H9 (cell line): Measurements from ENCODE around the gene UBE2N. TPM values are rescaled to one million over a fixed set of nuclear protein-coding genes. Genes with fewer than 3 reads are reported as not detected.

Experiments
- DNase-seq: peaks from one replicate; pipeline ENCODE4 v3.0.0-alpha.2; 2017
- H2AFZ ChIP-seq: one replicate; pipeline ENCODE4 v1.6.1; 2013; ENCODE audit warnings: mild to moderate bottlenecking, low read length, control low read depth, moderate library complexity
- H2AK5ac ChIP-seq: 2 replicates; pipeline ENCODE4 v1.6.1; 2013; ENCODE audit warnings: low read length, control low read depth, mixed read lengths; ENCODE audit not compliant: insufficient read length
- H2BK120ac ChIP-seq: one replicate; pipeline ENCODE4 v1.6.1; 2013; ENCODE audit warnings: low read depth, mild to moderate bottlenecking, low read length, control low read depth, inconsistent platforms; ENCODE audit not compliant: poor library complexity, severe bottlenecking
- H2BK12ac ChIP-seq: 2 replicates; pipeline ENCODE4 v1.6.1; 2013; ENCODE audit warnings: low read length, control low read depth, mixed read lengths, low read depth; ENCODE audit not compliant: insufficient read length
- H2BK15ac ChIP-seq: 2 replicates; pipeline ENCODE4 v1.6.1; 2013; ENCODE audit warnings: low read depth, low read length, control low read depth
- H2BK20ac ChIP-seq: one replicate; pipeline ENCODE4 v1.6.1; 2013; ENCODE audit warnings: low read depth, mild to moderate bottlenecking, low read length, control low read depth, inconsistent platforms; ENCODE audit not compliant: poor library complexity, severe bottlenecking
- H2BK5ac ChIP-seq: 2 replicates; pipeline ENCODE4 v1.6.1; 2013; ENCODE audit warnings: low read length, control low read depth, mixed read lengths; ENCODE audit not compliant: insufficient read length
- H3K14ac ChIP-seq: 2 replicates; pipeline ENCODE4 v1.6.1; 2013; ENCODE audit warnings: low read length, control low read depth; ENCODE audit not compliant: insufficient read depth
- H3K18ac ChIP-seq: 2 replicates; pipeline ENCODE4 v1.6.1; 2013; ENCODE audit warnings: low read depth, mild to moderate bottlenecking, mixed read lengths, low read length, control low read depth; ENCODE audit not compliant: insufficient read length
- H3K23ac ChIP-seq: 2 replicates; pipeline ENCODE4 v1.6.1; 2013; ENCODE audit warnings: low read length, control low read depth, mixed read lengths, low read depth; ENCODE audit not compliant: insufficient read length
- H3K23me2 ChIP-seq: 2 replicates; pipeline ENCODE4 v1.6.1; 2013; ENCODE audit warnings: low read depth, mild to moderate bottlenecking, mixed read lengths, low read length, control low read depth; ENCODE audit not compliant: insufficient read length, poor library complexity, severe bottlenecking
- H3K27ac ChIP-seq: 2 replicates; pipeline ENCODE4 v1.5.1; 2013; ENCODE audit warnings: low read length, control low read depth, mixed read lengths, low read depth; ENCODE audit not compliant: insufficient read length
- H3K27me3 ChIP-seq: 2 replicates; pipeline ENCODE4 v1.6.1; 2013; ENCODE audit warnings: low read length, control low read depth, inconsistent platforms; ENCODE audit not compliant: insufficient read depth
- H3K4ac ChIP-seq: 2 replicates; pipeline ENCODE4 v1.6.1; 2013; ENCODE audit warnings: low read depth, mild to moderate bottlenecking, control low read depth, inconsistent platforms, low read length, moderate library complexity
- H3K4me1 ChIP-seq: 2 replicates; pipeline ENCODE4 v1.6.1; 2013; ENCODE audit warnings: low read length, control low read depth, inconsistent platforms; ENCODE audit not compliant: insufficient read depth
- H3K4me2 ChIP-seq: 2 replicates; pipeline ENCODE4 v1.6.1; 2013; ENCODE audit warnings: low read length, control low read depth, mixed read lengths; ENCODE audit not compliant: insufficient read length, insufficient read depth
- H3K56ac ChIP-seq: 2 replicates; pipeline ENCODE4 v1.6.1; 2013; ENCODE audit warnings: low read depth, mild to moderate bottlenecking, mixed read lengths, low read length, control low read depth; ENCODE audit not compliant: insufficient read length
- H3K79me1 ChIP-seq: 2 replicates; pipeline ENCODE4 v1.6.1; 2013; ENCODE audit warnings: low read depth, mild to moderate bottlenecking, moderate library complexity, low read length, control low read depth, inconsistent platforms; ENCODE audit not compliant: insufficient read depth, poor library complexity, severe bottlenecking
- H3K79me2 ChIP-seq: 2 replicates; pipeline ENCODE4 v1.6.1; 2013; ENCODE audit warnings: low read length, control low read depth, inconsistent platforms; ENCODE audit not compliant: insufficient read depth
- H3K9ac ChIP-seq: 2 replicates; pipeline ENCODE4 v1.6.1; 2013; ENCODE audit warnings: low read length, control low read depth, mixed read lengths; ENCODE audit not compliant: insufficient read length; ENCODE audit errors: extremely low read depth
- H3K9me3 ChIP-seq: one replicate; pipeline ENCODE4 v1.6.1; 2013; ENCODE audit warnings: low read depth, low read length, inconsistent platforms; ENCODE audit not compliant: control insufficient read depth
- H3T11ph ChIP-seq: one replicate; pipeline ENCODE4 v1.6.1; 2013; ENCODE audit warnings: mild to moderate bottlenecking, low read length, control low read depth, inconsistent platforms
- H4K20me1 ChIP-seq: one replicate; pipeline ENCODE4 v1.6.1; 2013; ENCODE audit not compliant: control insufficient read depth, insufficient read length, insufficient read depth
- H4K5ac ChIP-seq: 2 replicates; pipeline ENCODE4 v1.6.1; 2013; ENCODE audit warnings: low read depth, mild to moderate bottlenecking, mixed read lengths, low read length, control low read depth; ENCODE audit not compliant: insufficient read length
- H4K8ac ChIP-seq: replicated peaks from 2 replicates; pipeline ENCODE4 v1.6.1; 2013; ENCODE audit warnings: low read length, control low read depth, mixed read lengths, low read depth; ENCODE audit not compliant: insufficient read length
- H4K91ac ChIP-seq: 2 replicates; pipeline ENCODE4 v1.6.1; 2013; ENCODE audit warnings: low read depth, mild to moderate bottlenecking, moderate library complexity, mixed read lengths, low read length, control low read depth; ENCODE audit not compliant: insufficient read length
- H3K27ac Mint-ChIP-seq, 3 experiments: 2 replicates in 2 of 3; 3 replicates in 1 of 3; pipeline ENCODE4 v1.8.0; 2020 to 2021; ENCODE audit warnings: mixed read lengths in 3 of 3, mild to moderate bottlenecking in 1 of 3, moderate library complexity in 1 of 3
- H3K27me3 Mint-ChIP-seq: 2 replicates; pipeline ENCODE4 v1.8.0; 2021; ENCODE audit warnings: low read depth, mild to moderate bottlenecking, moderate library complexity, mixed read lengths
- H3K36me3 Mint-ChIP-seq, 3 experiments: 2 replicates in 2 of 3; 3 replicates in 1 of 3; pipeline ENCODE4 v1.8.0; 2020 to 2021; ENCODE audit warnings: low read depth in 3 of 3, mixed read lengths in 3 of 3; ENCODE audit not compliant: insufficient read depth in 1 of 3
- H3K4me1 Mint-ChIP-seq, 2 experiments: 2 replicates each; pipeline ENCODE4 v1.8.0; 2020; ENCODE audit warnings: mixed read lengths in 2 of 2
- H3K4me3 Mint-ChIP-seq, 2 experiments: 2 replicates in 1 of 2; 3 replicates in 1 of 2; pipeline ENCODE4 v1.8.0; 2020 to 2021; ENCODE audit warnings: mild to moderate bottlenecking in 2 of 2, mixed read lengths in 2 of 2, moderate library complexity in 1 of 2
- H3K9me3 Mint-ChIP-seq, 2 experiments: 2 replicates in 1 of 2; 3 replicates in 1 of 2; pipeline ENCODE4 v1.8.0; 2020; ENCODE audit warnings: mild to moderate bottlenecking in 2 of 2, mixed read lengths in 2 of 2, moderate library complexity in 1 of 2
- WGBS: extraction: QIAGEN DNeasy Blood & Tissue Kit; methylation state at CpG from one replicate; pipeline ENCODE4 v1.1.7; 2013; ENCODE audit warnings: missing lambda C conversion rate, low lambda C conversion rate, mixed read lengths; ENCODE audit not compliant: insufficient read length; ENCODE audit errors: extremely low coverage; 5-methylcytosine and 5-hydroxymethylcytosine counted together
- total RNA-seq: library from RNA; stranded (reverse); gene quantifications from 2 replicates; pipeline ENCODE4 v1.2.1, GENCODE V29; 2021
- TF ChIP-seq, protein P1 (sequence below): fragments of 200-600 bp; sonication (generic); conservative IDR thresholded peaks from 3 replicates; pipeline ENCODE4 v1.8.0; 2021; ENCODE audit warnings: antibody characterized with exemption, mild to moderate bottlenecking

The UBE2N gene
- total RNA-seq, 1 experiment from 2014 or later: 192 TPM

DNA sequence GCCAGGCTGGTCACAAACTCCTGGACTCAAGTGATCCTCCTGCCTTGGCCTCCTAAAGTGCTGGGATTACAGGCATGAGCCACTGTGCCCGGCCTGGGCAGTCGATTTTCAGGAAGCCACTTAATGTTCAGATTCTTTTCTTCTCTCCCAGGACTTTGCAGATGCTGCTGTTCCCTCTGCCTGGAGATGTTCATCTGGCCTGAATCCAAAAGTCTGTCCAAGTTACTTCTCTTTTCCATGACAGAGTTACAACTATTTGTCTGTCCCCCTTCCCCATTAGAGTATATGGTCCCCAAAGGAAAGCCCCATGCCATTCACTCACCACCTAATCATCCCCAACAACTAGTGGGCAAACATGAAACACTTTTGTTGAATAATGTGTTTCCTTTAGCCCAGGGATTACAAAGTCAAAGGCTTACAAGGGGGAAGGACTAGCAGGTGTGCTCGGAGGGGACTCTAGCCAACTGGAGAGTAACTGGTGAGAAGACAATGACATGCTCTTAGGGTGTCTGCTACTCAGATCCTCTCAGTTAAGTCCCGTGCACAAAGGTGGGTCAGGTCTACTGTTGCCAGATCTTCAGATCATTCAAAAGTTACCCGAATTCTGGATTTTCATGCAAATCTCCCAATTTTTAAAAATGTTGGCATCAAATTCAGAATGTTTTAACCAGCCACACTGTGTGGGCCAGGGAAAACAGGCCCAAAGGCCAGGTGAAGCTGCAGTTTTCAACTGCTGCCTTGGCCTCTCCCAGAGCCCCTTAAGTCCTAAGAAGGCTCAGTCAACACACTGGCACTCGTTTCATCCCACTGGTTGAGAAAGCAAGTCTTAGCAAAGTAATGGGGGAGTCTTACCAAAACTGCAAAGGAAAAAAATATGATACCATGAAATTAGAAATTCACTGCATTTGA lies 34.4 kb downstream of the UBE2N start:
- Histone ChIP-seq H2BK5ac (no peak overlapping the region), H3K27ac (no peak overlapping the region)

More for the DNA sequence above, 34.4 kb downstream of the UBE2N start:
- H2BK120ac ChIP-seq: no peak overlapping the region
- no peak overlapping the region for H4K8ac ChIP-seq
- no peak overlapping the region for H3K14ac ChIP-seq
- Mint-ChIP-seq H3K9me3 (no peaks in the 10 kb centered on the region), H3K27me3 (no peaks in the 10 kb centered on the region), H3K27ac (peak overlapping the region; percentile 53 to 82 (median 58); a peak in 5 of 7 replicates), H3K4me3 (no peak overlapping the region), H3K36me3 (peaks cover 12 to 49% (median 35%) of the 10 kb centered on the region in 3 experiments; a peak in 6 of 7 replicates), H3K4me1 (peaks cover 9 to 10% of the 10 kb centered on the region in 2 experiments; a peak in 3 of 4 replicates)
- no peak overlapping the region for H3K4ac ChIP-seq
- H4K91ac ChIP-seq: no peak overlapping the region
- no peak overlapping the region for H2AFZ ChIP-seq
- H3K4me2 ChIP-seq: no peak overlapping the region
- no peak overlapping the region for H3K18ac ChIP-seq
- no peak overlapping the region for H2BK20ac ChIP-seq
- no peaks in the 10 kb centered on the region for H3K4me1 ChIP-seq
- no peak overlapping the region for H3K23ac ChIP-seq
- WGBS: no CpG with 5 or more reads among the region's 6 CpGs
- no peaks in the 10 kb centered on the region for H3K9me3 ChIP-seq
- DNase-seq: no peak
- no peak overlapping the region for H3T11ph ChIP-seq
- H4K20me1 ChIP-seq: no peaks in the 10 kb centered on the region
- H2AK5ac ChIP-seq: no peak overlapping the region
- H3K27me3 ChIP-seq: no peaks in the 10 kb centered on the region
- H2BK15ac ChIP-seq: no peak overlapping the region
- peaks cover 8% of the 10 kb centered on the region for H3K79me1 ChIP-seq
- H3K23me2 ChIP-seq: no peaks in the 10 kb centered on the region
- no peak overlapping the region for H2BK12ac ChIP-seq
- no peak overlapping the region for H4K5ac ChIP-seq
- peaks cover 3% of the 10 kb centered on the region; the same call in 1 of the 2 replicates for H3K79me2 ChIP-seq
- H3K9ac ChIP-seq: no peak overlapping the region
- H3K56ac ChIP-seq: no peak overlapping the region
- TF ChIP-seq, protein P1, sequence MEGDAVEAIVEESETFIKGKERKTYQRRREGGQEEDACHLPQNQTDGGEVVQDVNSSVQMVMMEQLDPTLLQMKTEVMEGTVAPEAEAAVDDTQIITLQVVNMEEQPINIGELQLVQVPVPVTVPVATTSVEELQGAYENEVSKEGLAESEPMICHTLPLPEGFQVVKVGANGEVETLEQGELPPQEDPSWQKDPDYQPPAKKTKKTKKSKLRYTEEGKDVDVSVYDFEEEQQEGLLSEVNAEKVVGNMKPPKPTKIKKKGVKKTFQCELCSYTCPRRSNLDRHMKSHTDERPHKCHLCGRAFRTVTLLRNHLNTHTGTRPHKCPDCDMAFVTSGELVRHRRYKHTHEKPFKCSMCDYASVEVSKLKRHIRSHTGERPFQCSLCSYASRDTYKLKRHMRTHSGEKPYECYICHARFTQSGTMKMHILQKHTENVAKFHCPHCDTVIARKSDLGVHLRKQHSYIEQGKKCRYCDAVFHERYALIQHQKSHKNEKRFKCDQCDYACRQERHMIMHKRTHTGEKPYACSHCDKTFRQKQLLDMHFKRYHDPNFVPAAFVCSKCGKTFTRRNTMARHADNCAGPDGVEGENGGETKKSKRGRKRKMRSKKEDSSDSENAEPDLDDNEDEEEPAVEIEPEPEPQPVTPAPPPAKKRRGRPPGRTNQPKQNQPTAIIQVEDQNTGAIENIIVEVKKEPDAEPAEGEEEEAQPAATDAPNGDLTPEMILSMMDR: no peak
